SU-DHL-6 (cell line): ENCODE results near the gene ARMC5.

Source experiments
- H2AFZ ChIP-seq: fragments of 200-600 bp; sonication (generic); 2 replicates; pipeline ENCODE4 v1.6.1; 2014; ENCODE audit warnings: low read depth, mild to moderate bottlenecking, moderate library complexity, mixed read lengths, antibody characterized with exemption, low read length; ENCODE audit not compliant: severe bottlenecking
- H3F3A ChIP-seq: fragments of 200-600 bp; shearing (Covaris generic); 2 replicates; pipeline ENCODE4 v1.6.0; 2016; ENCODE audit warnings: antibody characterized with exemption, mild to moderate bottlenecking; ENCODE audit not compliant: insufficient read depth
- H3K27ac ChIP-seq: fragments of 200-600 bp; sonication (generic); 2 replicates; pipeline ENCODE4 v1.5.1; 2016; ENCODE audit warnings: low read depth, mild to moderate bottlenecking, low read length, moderate library complexity, mixed read lengths
- H3K27me3 ChIP-seq: fragments of 200-600 bp; sonication (generic), shearing (Covaris generic); 2 replicates; pipeline ENCODE4 v1.6.0; 2014; ENCODE audit warnings: mild to moderate bottlenecking, low read length
- H3K36me3 ChIP-seq: fragments of 200-600 bp; sonication (generic); 2 replicates; pipeline ENCODE4 v1.6.1; 2014; ENCODE audit warnings: mild to moderate bottlenecking, low read length, mixed read lengths
- H3K4me2 ChIP-seq: fragments of 300-600, 200-600 bp; shearing (Covaris generic), sonication (generic); 2 replicates; pipeline ENCODE4 v1.6.0; 2014; ENCODE audit warnings: low read length, low read depth, mild to moderate bottlenecking; ENCODE audit not compliant: poor library complexity, severe bottlenecking
- H3K4me3 ChIP-seq: fragments of 200-600 bp; sonication (generic); 2 replicates; pipeline ENCODE4 v1.5.1; 2014; ENCODE audit warnings: antibody characterized with exemption, low read length, mild to moderate bottlenecking, mixed read lengths; ENCODE audit not compliant: insufficient read depth, poor library complexity, severe bottlenecking
- H3K79me2 ChIP-seq: fragments of 200-600 bp; sonication (generic); 2 replicates; pipeline ENCODE4 v1.6.1; 2014; ENCODE audit warnings: mild to moderate bottlenecking, low read length, moderate library complexity; ENCODE audit not compliant: insufficient read depth
- H3K9ac ChIP-seq: fragments of 200-600 bp; sonication (generic); 2 replicates; pipeline ENCODE4 v1.7.0; 2014; ENCODE audit warnings: mild to moderate bottlenecking, low read length
- H3K9me2 ChIP-seq: fragments of 200-600 bp; sonication (generic); replicated peaks from 2 replicates; pipeline ENCODE4 v1.6.1; 2014; ENCODE audit warnings: low read length; ENCODE audit not compliant: insufficient read depth
- H3K9me3 ChIP-seq: fragments of 200-600 bp; sonication (generic); 2 replicates; pipeline ENCODE4 v1.6.1; 2014; ENCODE audit warnings: low read length, mixed read lengths; ENCODE audit not compliant: insufficient read depth
- H4K20me1 ChIP-seq: fragments of 200-600 bp; sonication (generic); 2 replicates; pipeline ENCODE4 v1.6.1; 2014; ENCODE audit warnings: low read depth, mild to moderate bottlenecking, antibody characterized with exemption, low read length, moderate library complexity, mixed read lengths
- EZH2phosphoT487 ChIP-seq: fragments of 200-600 bp; sonication (generic), shearing (Covaris generic); conservative IDR thresholded peaks from 2 replicates; pipeline ENCODE4 v1.6.1; 2018; ENCODE audit warnings: mild to moderate bottlenecking, antibody characterized with exemption, low read length, moderate library complexity, mixed read lengths
- TF ChIP-seq, protein P1 (sequence below): fragments of 200-600 bp; sonication (generic); IDR thresholded peaks from one replicate; pipeline ENCODE4 v1.5.1; 2017; ENCODE audit warnings: antibody characterized with exemption, mild to moderate bottlenecking, low read length, moderate library complexity; ENCODE audit not compliant: insufficient read depth, poor library complexity, severe bottlenecking

ARMC5 gene

DNA sequence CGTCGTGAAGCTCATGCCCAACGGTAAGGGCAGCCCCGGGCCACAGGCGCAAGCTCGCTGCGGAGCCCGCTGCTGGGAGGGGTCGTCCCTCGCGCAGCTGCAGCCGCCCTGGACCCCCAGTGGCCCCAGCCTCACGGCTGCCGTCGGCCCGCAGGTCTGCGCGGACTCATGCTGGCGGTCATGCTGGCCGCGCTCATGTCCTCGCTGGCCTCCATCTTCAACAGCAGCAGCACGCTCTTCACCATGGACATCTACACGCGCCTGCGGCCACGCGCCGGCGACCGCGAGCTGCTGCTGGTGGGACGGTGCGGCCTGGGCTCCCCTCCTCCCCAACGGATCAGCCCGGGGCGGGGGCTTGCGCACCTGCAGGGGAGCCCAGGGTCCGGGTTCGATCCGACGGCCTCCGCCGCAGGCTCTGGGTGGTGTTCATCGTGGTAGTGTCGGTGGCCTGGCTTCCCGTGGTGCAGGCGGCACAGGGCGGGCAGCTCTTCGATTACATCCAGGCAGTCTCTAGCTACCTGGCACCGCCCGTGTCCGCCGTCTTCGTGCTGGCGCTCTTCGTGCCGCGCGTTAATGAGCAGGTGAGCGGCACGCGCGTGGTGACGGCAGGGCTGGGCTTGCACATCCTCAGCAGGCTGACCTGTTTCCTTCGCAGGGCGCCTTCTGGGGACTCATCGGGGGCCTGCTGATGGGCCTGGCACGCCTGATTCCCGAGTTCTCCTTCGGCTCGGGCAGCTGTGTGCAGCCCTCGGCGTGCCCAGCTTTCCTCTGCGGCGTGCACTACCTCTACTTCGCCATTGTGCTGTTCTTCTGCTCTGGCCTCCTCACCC, 29.4 kb downstream of the ARMC5 start:
- Histone ChIP-seq H3K9me3 (no peaks in the 10 kb centered on the region), H3K27me3 (no peaks in the 10 kb centered on the region), H3K79me2 (no peaks in the 10 kb centered on the region), H3K27ac (no peak overlapping the region), H3K4me3 (no peak overlapping the region), H2AFZ (no peak overlapping the region), H3K4me2 (peak overlapping the region; percentile 48), H3K9me2 (no peaks in the 10 kb centered on the region), H3K36me3 (no peaks in the 10 kb centered on the region), H3K9ac (no peak overlapping the region), H4K20me1 (no peaks in the 10 kb centered on the region), H3F3A (no peaks in the 10 kb centered on the region)
- TF ChIP-seq EZH2phosphoT487 = no peak
- TF ChIP-seq, protein P1, sequence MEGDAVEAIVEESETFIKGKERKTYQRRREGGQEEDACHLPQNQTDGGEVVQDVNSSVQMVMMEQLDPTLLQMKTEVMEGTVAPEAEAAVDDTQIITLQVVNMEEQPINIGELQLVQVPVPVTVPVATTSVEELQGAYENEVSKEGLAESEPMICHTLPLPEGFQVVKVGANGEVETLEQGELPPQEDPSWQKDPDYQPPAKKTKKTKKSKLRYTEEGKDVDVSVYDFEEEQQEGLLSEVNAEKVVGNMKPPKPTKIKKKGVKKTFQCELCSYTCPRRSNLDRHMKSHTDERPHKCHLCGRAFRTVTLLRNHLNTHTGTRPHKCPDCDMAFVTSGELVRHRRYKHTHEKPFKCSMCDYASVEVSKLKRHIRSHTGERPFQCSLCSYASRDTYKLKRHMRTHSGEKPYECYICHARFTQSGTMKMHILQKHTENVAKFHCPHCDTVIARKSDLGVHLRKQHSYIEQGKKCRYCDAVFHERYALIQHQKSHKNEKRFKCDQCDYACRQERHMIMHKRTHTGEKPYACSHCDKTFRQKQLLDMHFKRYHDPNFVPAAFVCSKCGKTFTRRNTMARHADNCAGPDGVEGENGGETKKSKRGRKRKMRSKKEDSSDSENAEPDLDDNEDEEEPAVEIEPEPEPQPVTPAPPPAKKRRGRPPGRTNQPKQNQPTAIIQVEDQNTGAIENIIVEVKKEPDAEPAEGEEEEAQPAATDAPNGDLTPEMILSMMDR = no peak

DNA sequence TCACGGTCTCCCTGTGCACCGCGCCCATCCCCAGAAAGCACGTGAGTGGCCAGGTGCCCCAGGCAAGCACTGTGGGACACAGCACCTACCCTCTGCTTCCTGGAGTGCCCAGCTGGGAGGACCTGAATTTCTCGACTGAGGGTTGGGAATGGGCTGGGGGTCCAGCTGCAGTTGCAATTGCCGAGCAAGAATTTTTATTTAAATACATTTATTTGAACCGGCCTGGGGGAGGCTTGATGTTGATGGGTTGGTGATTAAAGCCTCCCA, 29.9 kb downstream of the ARMC5 start:
- TF ChIP-seq, protein P1 = no peak
- no peak for TF ChIP-seq EZH2phosphoT487
- no peak overlapping the region for H2AFZ ChIP-seq
- no peaks in the 10 kb centered on the region for H3K9me2 ChIP-seq
- no peak overlapping the region for H3K4me3 ChIP-seq
- no peaks in the 10 kb centered on the region for H3K27me3 ChIP-seq
- H3K36me3 ChIP-seq = no peaks in the 10 kb centered on the region
- H4K20me1 ChIP-seq = no peaks in the 10 kb centered on the region
- H3K9ac ChIP-seq = no peak overlapping the region
- no peak overlapping the region for H3K27ac ChIP-seq
- H3K79me2 ChIP-seq = no peaks in the 10 kb centered on the region
- no peaks in the 10 kb centered on the region for H3K9me3 ChIP-seq
- H3K4me2 ChIP-seq = no peak overlapping the region
- no peaks in the 10 kb centered on the region for H3F3A ChIP-seq

DNA sequence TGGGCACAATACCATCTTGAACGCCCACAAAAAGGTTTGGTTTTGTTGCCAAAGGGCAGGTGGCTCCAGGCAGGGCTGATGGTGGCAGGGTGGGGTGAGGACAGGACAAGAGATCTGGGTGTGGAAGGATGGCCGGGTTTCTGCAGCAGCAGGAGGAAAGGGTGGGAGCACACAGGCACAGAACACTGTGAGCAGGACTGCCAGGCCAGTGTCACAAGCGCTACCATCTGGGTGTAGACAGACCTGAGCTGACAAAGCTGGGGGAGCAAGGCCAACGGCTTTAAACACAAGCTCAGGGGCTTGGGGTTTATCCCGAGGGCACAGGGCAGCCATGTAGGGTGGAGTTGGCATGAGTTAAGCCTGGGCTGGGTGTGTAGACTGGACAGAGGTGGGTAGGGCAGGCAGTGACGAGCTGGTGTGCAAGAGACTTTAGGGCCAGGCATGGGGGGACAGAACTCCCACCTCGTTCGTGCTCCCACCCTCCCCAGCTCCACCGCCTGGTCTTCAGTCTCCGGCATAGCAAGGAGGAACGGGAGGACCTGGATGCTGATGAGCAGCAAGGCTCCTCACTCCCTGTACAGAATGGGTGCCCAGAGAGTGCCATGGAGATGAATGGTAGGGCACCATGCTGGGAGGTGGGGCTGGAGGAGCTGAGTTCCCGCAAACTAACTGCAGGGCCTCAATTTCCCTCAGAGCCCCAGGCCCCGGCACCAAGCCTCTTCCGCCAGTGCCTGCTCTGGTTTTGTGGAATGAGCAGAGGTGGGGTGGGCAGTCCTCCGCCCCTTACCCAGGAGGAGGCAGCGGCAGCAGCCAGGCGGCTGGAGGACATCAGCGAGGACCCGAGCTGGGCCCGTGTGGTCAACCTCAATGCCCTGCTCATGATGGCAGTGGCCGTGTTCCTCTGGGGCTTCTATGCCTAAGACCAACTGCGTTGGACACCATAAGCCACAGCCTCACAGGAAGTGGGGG, 30.6 kb downstream of the ARMC5 start:
- no peaks in the 10 kb centered on the region for H4K20me1 ChIP-seq
- no peak overlapping the region for H3K4me3 ChIP-seq
- H2AFZ ChIP-seq = no peak overlapping the region
- no peak overlapping the region for H3K9ac ChIP-seq
- no peaks in the 10 kb centered on the region for H3K27me3 ChIP-seq
- H3K4me2 ChIP-seq = no peak overlapping the region
- no peaks in the 10 kb centered on the region for H3K36me3 ChIP-seq
- H3K79me2 ChIP-seq = no peaks in the 10 kb centered on the region
- no peaks in the 10 kb centered on the region for H3K9me3 ChIP-seq
- TF ChIP-seq EZH2phosphoT487 = no peak
- TF ChIP-seq, protein P1 = no peak
- no peaks in the 10 kb centered on the region for H3K9me2 ChIP-seq
- no peaks in the 10 kb centered on the region for H3F3A ChIP-seq
- no peak overlapping the region for H3K27ac ChIP-seq
